Measurements from ENCODE around the gene TAS2R9. TPM values are rescaled to one million over a fixed set of nuclear protein-coding genes. Genes with fewer than 3 reads are reported as not detected.

The TAS2R9 gene
- polyA plus RNA-seq, 2 of the 4 experiments (the other 2 are of a cell fraction), result not detected

GRCh38 chr12:10807186-10807585 lies 2.8 kb downstream of the TAS2R9 start, which contains the start of gene TAS2R8 (continued):
- TF ChIP-seq PHF8 (IDR thresholded peaks at IDR 0.05; ENCODE audit: borderline replicate concordance, low read depth), result no peak
- no peak for TF ChIP-seq HDAC2 (IDR thresholded peaks at IDR 0.05)

GRCh38 chr12:10802587-10802986 lies 7.4 kb downstream of the TAS2R9 start, which contains the start of gene TAS2R7:
Gene TAS2R7, minus strand, starts transcription at chr12:10802627. Its CDS starts 57 bp downstream, at chr12:10802570.
- ATAC-seq, result no peak
- H3K27ac ChIP-seq, result no peak within 1 kb of the TSS
- TF ChIP-seq ZC3H11A (IDR thresholded peaks at IDR 0.05) (no peak), SMC3 (IDR thresholded peaks at IDR 0.05) (no peak), GATA3 (IDR thresholded peaks at IDR 0.05; ENCODE audit: borderline replicate concordance) (no peak), CHD4 (IDR thresholded peaks at IDR 0.05; ENCODE audit: borderline replicate concordance) (no peak), POLR2A (IDR thresholded peaks at IDR 0.05; ENCODE audit: low read length) (no peak), RCOR1 (IDR thresholded peaks at IDR 0.05; ENCODE audit: low read depth, low read length) (no peak), MAX (IDR thresholded peaks at IDR 0.05) (no peak), NPAS2 (CRISPR knock-in tag; IDR thresholded peaks at IDR 0.05; ENCODE audit: borderline replicate concordance) (no peak), HDAC2 (IDR thresholded peaks at IDR 0.05) (no peak), KDM1A (IDR thresholded peaks at IDR 0.05; ENCODE audit: low read depth) (no peak), CEBPB (IDR thresholded peaks at IDR 0.05) (no peak), PHF8 (IDR thresholded peaks at IDR 0.05; ENCODE audit: borderline replicate concordance, low read depth) (no peak), MAZ (IDR thresholded peaks at IDR 0.05; ENCODE audit: borderline replicate concordance, low read depth, low read length) (no peak)
- H3K4me3 ChIP-seq, result no peak within 1 kb of the TSS
- CTCF ChIA-PET, result no interaction called here
- no peak within 1 kb of the TSS for H3K4me2 ChIP-seq
- no peak for DNase-seq (ENCODE audit: low read depth in 1 of 2, low spot score in 1 of 2)
- no peaks in the 10 kb centered on the region for H3K4me1 ChIP-seq
- H3K9me3 ChIP-seq, result no peaks in the 10 kb centered on the region
- POLR2A ChIA-PET, result no interaction called here
- FAIRE-seq, result no peak
- 9% methylated on average over 4 of the region's 4 CpGs for WGBS (ENCODE audit: missing lambda C conversion rate)

- FAIRE-seq (no peak), DNase-seq (ENCODE audit: low read depth in 1 of 2, low spot score in 1 of 2) (no peak), ATAC-seq (no peak)
- Histone ChIP-seq H3K4me3 (no peak overlapping the region), H3K4me1 (no peaks in the 10 kb centered on the region), H3K27ac (no peak overlapping the region), H3K4me2 (no peak overlapping the region), H3K9me3 (no peaks in the 10 kb centered on the region)
- no peak for TF ChIP-seq PBX3 (IDR thresholded peaks at IDR 0.05)
- TF ChIP-seq HOXB13 (CRISPR knock-in tag; IDR thresholded peaks at IDR 0.05; ENCODE audit: low read depth), result no peak
- TF ChIP-seq JUN (IDR thresholded peaks at IDR 0.05), result no peak
- TF ChIP-seq FOXS1 (CRISPR knock-in tag; IDR thresholded peaks at IDR 0.05), result no peak
- TF ChIP-seq POLR2A (IDR thresholded peaks at IDR 0.05; ENCODE audit: low read length), result no peak
- no peak for TF ChIP-seq CBX2 (IDR thresholded peaks at IDR 0.05; ENCODE audit: borderline replicate concordance, low read depth)
- TF ChIP-seq FOSB (CRISPR knock-in tag; IDR thresholded peaks at IDR 0.05), result no peak
- TF ChIP-seq KDM5A (IDR thresholded peaks at IDR 0.05), result no peak
- TF ChIP-seq RCOR1 (IDR thresholded peaks at IDR 0.05; ENCODE audit: low read depth, low read length), result no peak
- no peak for TF ChIP-seq ESRRA (IDR thresholded peaks at IDR 0.05; ENCODE audit: borderline replicate concordance, low read length)
- TF ChIP-seq KDM1A (IDR thresholded peaks at IDR 0.05; ENCODE audit: low read depth), result no peak
- TF ChIP-seq CHD2 (IDR thresholded peaks at IDR 0.05; ENCODE audit: low read length, partially characterized antibody), result no peak
- TF ChIP-seq CEBPB (IDR thresholded peaks at IDR 0.05), result no peak
- no peak for TF ChIP-seq JUNB (IDR thresholded peaks at IDR 0.05)
- no peak for TF ChIP-seq MAFK (IDR thresholded peaks at IDR 0.05; ENCODE audit: partially characterized antibody)
- no peak for TF ChIP-seq HOXB5 (CRISPR knock-in tag; IDR thresholded peaks at IDR 0.05)
- no peak for TF ChIP-seq ZNF302 (CRISPR knock-in tag; IDR thresholded peaks at IDR 0.05)
- 2% methylated on average over 5 of the region's 5 CpGs for WGBS (ENCODE audit: missing lambda C conversion rate)
- CTCF ChIA-PET, result interaction anchor here (0.9 kb wide), 1 partner anchor 17 kb away, joined by 3 read pairs; no protein-coding TSS in a partner anchor
- POLR2A ChIA-PET, result no interaction called here
These were observed 8.2 kb downstream of the TAS2R9 start for GRCh38 chr12:10801741-10802140.

Data from A549 (cell line).